Neutrophil (primary cell): ENCODE data around the gene ZNF654.
"Not testable (repeated sequence)": the region's sequence is repeated elsewhere in the genome, so short reads cannot be mapped to it uniquely, and the experiment has no call there.

Experiments
- H3K27ac ChIP-seq: fragments of 200-600 bp; sonication (generic); 2 replicates; pipeline ENCODE4 v1.5.1; 2016; ENCODE audit warnings: mild to moderate bottlenecking, moderate library complexity
- H3K27me3 ChIP-seq: fragments of 200-600 bp; sonication (generic); 2 replicates; pipeline ENCODE4 v1.6.0; 2016; ENCODE audit warnings: mild to moderate bottlenecking
- H3K36me3 ChIP-seq: fragments of 200-600 bp; sonication (generic); 2 replicates; pipeline ENCODE4 v1.5.1; 2017
- H3K4me1 ChIP-seq, 2 experiments: fragments of 200-600 bp in 1 of 2; sonication (generic) in 1 of 2; 1 replicate in 1 of 2; 2 replicates in 1 of 2; pipeline versions ENCODE4 v1.5.1 to v1.6.1; 2013 to 2016; ENCODE audit warnings: low read depth in 1 of 2, low read length in 1 of 2, mild to moderate bottlenecking in 1 of 2, moderate library complexity in 1 of 2; ENCODE audit not compliant: control insufficient read depth in 1 of 2, insufficient read depth in 1 of 2
- H3K4me3 ChIP-seq, 2 experiments: fragments of 200-600 bp in 1 of 2; sonication (generic) in 1 of 2; 1 replicate in 1 of 2; 2 replicates in 1 of 2; pipeline ENCODE4 v1.5.1; 2013 to 2016; ENCODE audit warnings: low read depth in 1 of 2, low read length in 1 of 2, mild to moderate bottlenecking in 1 of 2, moderate library complexity in 1 of 2
- H3K9me3 ChIP-seq: fragments of 200-600 bp; sonication (generic); 2 replicates; pipeline ENCODE4 v1.5.1; 2016
- TF ChIP-seq, protein P1 (sequence below): fragments of 200-600 bp; sonication (generic); IDR thresholded peaks from 2 replicates; pipeline ENCODE4 v1.5.1; 2016; ENCODE audit warnings: antibody characterized with exemption

The ZNF654 gene

DNA sequence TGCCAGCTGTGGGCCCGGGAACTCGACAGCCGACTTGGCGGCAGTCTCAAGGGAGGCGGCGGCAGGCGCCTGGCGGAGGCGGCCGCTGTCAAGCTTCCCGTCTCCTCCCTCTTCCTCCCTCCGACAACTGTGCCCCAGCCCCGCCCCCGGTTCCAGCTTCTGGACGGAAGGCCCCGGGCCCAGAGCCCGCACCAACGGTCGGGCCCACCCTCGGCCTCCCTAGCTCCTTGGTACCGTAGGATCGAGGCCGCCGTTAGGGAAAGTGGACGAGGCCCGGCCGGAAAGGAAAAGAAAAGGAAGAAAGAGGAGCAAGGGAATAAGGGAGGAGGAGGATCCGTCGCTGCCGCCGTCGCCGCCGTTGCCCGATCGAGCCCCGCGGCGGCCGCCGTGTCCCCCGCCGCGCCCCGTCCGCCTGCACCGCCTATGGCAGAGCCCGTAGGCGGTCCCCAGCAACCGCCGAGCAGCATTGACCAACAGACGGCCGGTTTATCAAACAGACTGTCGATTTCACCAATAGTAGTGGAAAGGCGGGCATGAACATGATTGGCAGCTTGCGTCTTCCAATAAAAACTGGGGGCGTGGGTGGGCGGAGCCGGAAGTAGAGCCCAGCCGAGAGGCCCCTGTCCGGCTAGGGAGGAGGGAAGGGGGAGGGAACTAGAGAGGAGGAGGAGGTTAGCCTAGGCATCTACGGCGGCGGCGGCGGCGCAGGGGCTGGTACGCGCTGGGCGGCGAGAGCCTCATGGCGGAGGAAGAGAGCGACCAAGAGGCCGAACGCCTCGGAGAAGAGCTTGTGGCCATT is at the start of gene ZNF654, which contains the start of gene CGGBP1:
Gene ZNF654, plus strand, starts transcription at position 675 of the 799 bp plus-strand sequence. Its CDS starts 65 bp downstream, at position 740.
Gene CGGBP1, minus strand, starts transcription at position 425 of the 799 bp plus-strand sequence. CDS start 3,029 bp downstream, outside the sequence.
- peak within 1 kb of the TSS; percentile 96 for H3K27ac ChIP-seq
- H3K27me3 ChIP-seq: no peaks in the 10 kb centered on the region
- TF ChIP-seq, protein P1, sequence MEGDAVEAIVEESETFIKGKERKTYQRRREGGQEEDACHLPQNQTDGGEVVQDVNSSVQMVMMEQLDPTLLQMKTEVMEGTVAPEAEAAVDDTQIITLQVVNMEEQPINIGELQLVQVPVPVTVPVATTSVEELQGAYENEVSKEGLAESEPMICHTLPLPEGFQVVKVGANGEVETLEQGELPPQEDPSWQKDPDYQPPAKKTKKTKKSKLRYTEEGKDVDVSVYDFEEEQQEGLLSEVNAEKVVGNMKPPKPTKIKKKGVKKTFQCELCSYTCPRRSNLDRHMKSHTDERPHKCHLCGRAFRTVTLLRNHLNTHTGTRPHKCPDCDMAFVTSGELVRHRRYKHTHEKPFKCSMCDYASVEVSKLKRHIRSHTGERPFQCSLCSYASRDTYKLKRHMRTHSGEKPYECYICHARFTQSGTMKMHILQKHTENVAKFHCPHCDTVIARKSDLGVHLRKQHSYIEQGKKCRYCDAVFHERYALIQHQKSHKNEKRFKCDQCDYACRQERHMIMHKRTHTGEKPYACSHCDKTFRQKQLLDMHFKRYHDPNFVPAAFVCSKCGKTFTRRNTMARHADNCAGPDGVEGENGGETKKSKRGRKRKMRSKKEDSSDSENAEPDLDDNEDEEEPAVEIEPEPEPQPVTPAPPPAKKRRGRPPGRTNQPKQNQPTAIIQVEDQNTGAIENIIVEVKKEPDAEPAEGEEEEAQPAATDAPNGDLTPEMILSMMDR: peak; percentile 24
- H3K9me3 ChIP-seq: no peaks in the 10 kb centered on the region
- peak within 1 kb of the TSS; percentile 87 to 94 for H3K4me3 ChIP-seq
- H3K4me1 ChIP-seq: peaks cover 44 to 47% of the 10 kb centered on the region in 2 experiments
- H3K36me3 ChIP-seq: peaks cover 24% of the 10 kb centered on the region

- no peaks in the 10 kb centered on the region for H3K9me3 ChIP-seq
- H3K27me3 ChIP-seq: no peaks in the 10 kb centered on the region
- no peak overlapping the region for H3K27ac ChIP-seq
- peaks cover 13 to 16% of the 10 kb centered on the region in 2 experiments for H3K4me1 ChIP-seq
- no peak overlapping the region for H3K4me3 ChIP-seq
- TF ChIP-seq, protein P1: no peak
- H3K36me3 ChIP-seq: no peaks in the 10 kb centered on the region
Measured at GRCh38 chr3:88010810-88011209, 48.2 kb upstream of the ZNF654 start.

- Histone ChIP-seq H3K4me3 (no peak overlapping the region), H3K9me3 (no peaks in the 10 kb centered on the region), H3K36me3 (no peaks in the 10 kb centered on the region), H3K27ac (peak overlapping the region; percentile 18), H3K27me3 (no peaks in the 10 kb centered on the region), H3K4me1 (peaks cover 13 to 16% of the 10 kb centered on the region in 2 experiments)
- TF ChIP-seq, protein P1: no peak
Measured at GRCh38 chr3:88013592-88013991, 45.5 kb upstream of the ZNF654 start.

DNA sequence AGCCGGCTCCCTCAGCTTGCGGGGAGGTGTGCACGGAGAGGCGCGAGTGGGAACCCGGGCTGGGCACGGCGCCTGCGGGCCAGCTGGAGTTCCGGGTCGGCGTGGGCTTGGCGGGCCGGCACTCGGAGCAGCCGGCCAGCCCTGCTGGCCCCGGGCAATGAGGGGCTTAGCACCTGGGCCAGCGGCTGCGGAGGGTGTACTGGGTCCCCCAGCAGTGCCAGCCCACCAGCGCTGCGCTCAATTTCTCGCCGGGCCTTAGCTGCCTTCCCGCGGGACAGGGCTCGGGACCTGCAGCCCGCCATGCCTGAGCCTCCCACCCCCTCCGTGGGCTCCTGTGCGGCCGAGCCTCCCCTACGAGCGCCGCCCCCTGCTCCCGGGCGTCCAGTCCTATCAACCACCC is 43.4 kb upstream of the ZNF654 start:
- H3K4me1 ChIP-seq: peaks cover 13 to 16% of the 10 kb centered on the region in 2 experiments
- not testable (repeated sequence) for H3K27ac ChIP-seq, H3K27me3 ChIP-seq, H3K36me3 ChIP-seq, H3K9me3 ChIP-seq, H3K4me3 ChIP-seq

GRCh38 chr3:88019024-88019423 is 40.0 kb upstream of the ZNF654 start:
- Histone ChIP-seq H3K27ac (no peak overlapping the region), H3K27me3 (no peaks in the 10 kb centered on the region), H3K36me3 (no peaks in the 10 kb centered on the region), H3K4me3 (no peak overlapping the region), H3K9me3 (no peaks in the 10 kb centered on the region), H3K4me1 (peaks cover 1 to 4% of the 10 kb centered on the region in 2 experiments)
- TF ChIP-seq, protein P1: no peak

DNA sequence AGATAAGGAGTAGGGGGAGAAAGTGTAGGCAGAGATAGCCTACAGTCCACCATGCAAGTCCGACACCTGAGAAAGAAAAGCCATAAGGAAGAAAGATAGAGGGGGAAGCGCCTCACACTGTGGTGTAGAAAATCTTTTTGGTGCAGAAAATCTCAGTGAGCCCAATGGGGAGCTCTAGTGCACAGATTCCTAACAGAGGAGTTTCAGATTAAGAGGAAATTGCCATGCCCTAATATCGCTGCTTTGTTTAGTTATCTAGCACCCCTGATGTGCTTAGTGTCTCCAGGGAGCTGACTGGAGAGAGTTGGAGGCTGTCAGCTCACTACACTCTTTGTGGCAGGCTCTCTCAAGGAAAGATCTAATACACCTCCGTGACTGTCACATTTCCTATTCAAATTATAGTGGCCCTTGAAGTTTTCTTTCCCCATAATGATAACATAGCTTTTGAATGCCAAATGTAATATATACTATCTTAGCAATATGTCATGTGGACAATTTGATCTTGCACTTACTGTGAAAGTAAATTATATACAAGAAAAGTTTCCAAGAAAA is 34.0 kb upstream of the ZNF654 start:
- Histone ChIP-seq H3K4me1 (no peaks in the 10 kb centered on the region), H3K4me3 (no peak overlapping the region), H3K9me3 (no peaks in the 10 kb centered on the region), H3K27ac (no peak overlapping the region), H3K36me3 (no peaks in the 10 kb centered on the region), H3K27me3 (no peaks in the 10 kb centered on the region)
- TF ChIP-seq, protein P1: no peak
